Nephron (organoid): ENCODE measurements around the gene LRFN2.

Source experiments
- H3K27ac Mint-ChIP-seq, 3 experiments: 2 replicates each; pipeline ENCODE4 v1.8.0; 2020; ENCODE audit warnings: mixed read lengths in 3 of 3, mild to moderate bottlenecking in 2 of 3, moderate library complexity in 1 of 3
- H3K27me3 Mint-ChIP-seq: 2 replicates; pipeline ENCODE4 v1.8.0; 2021; ENCODE audit warnings: low read depth, mild to moderate bottlenecking, moderate library complexity, mixed read lengths
- H3K36me3 Mint-ChIP-seq: 2 replicates; pipeline ENCODE4 v1.8.0; 2020; ENCODE audit warnings: low read depth, mixed read lengths
- H3K4me1 Mint-ChIP-seq: 2 replicates; pipeline ENCODE4 v1.8.0; 2020; ENCODE audit warnings: mixed read lengths
- H3K4me3 Mint-ChIP-seq, 3 experiments: 2 replicates each; pipeline ENCODE4 v1.8.0; 2020; ENCODE audit warnings: mild to moderate bottlenecking in 3 of 3, mixed read lengths in 3 of 3, moderate library complexity in 2 of 3
- H3K9me3 Mint-ChIP-seq: 2 replicates; pipeline ENCODE4 v1.8.0; 2020; ENCODE audit warnings: mixed read lengths
- TF ChIP-seq, protein P1 (sequence below), 3 experiments: fragments of 200-600 bp; sonication (generic); IDR thresholded peaks; one replicate each; pipeline ENCODE4 v1.5.0; 2021; ENCODE audit warnings: antibody characterized with exemption in 3 of 3; ENCODE audit not compliant: unreplicated experiment in 3 of 3

The LRFN2 gene

DNA sequence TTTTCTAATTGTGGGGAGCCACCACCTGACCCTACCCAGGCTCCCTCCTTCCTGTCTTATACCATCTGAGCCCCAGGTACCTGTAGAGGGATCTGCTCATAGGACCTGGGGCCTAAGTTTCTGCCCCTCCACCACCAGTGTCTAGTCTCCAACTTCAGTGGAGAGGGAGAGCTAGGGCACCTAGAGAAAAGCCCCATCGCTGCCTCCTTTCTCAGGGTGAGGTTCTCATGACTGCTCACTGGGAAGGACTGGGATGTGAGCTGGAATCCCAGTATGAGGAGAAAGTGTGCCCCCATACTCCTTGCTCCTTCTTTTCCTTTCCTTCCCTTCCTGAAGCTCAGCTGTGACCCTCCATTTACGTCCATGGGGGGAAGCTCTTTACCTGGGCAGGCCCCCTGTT lies 231.6 kb downstream of the LRFN2 start:
- H3K27ac Mint-ChIP-seq, result no peak overlapping the region
- no peaks in the 10 kb centered on the region for H3K4me1 Mint-ChIP-seq
- peaks cover 29% of the 10 kb centered on the region for H3K27me3 Mint-ChIP-seq
- no peaks in the 10 kb centered on the region for H3K36me3 Mint-ChIP-seq
- TF ChIP-seq, protein P1, sequence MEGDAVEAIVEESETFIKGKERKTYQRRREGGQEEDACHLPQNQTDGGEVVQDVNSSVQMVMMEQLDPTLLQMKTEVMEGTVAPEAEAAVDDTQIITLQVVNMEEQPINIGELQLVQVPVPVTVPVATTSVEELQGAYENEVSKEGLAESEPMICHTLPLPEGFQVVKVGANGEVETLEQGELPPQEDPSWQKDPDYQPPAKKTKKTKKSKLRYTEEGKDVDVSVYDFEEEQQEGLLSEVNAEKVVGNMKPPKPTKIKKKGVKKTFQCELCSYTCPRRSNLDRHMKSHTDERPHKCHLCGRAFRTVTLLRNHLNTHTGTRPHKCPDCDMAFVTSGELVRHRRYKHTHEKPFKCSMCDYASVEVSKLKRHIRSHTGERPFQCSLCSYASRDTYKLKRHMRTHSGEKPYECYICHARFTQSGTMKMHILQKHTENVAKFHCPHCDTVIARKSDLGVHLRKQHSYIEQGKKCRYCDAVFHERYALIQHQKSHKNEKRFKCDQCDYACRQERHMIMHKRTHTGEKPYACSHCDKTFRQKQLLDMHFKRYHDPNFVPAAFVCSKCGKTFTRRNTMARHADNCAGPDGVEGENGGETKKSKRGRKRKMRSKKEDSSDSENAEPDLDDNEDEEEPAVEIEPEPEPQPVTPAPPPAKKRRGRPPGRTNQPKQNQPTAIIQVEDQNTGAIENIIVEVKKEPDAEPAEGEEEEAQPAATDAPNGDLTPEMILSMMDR (IDR thresholded peaks at IDR 0.05; ENCODE audit: unreplicated experiment in 3 of 3), result no peak
- H3K9me3 Mint-ChIP-seq, result no peaks in the 10 kb centered on the region
- no peak overlapping the region for H3K4me3 Mint-ChIP-seq

DNA sequence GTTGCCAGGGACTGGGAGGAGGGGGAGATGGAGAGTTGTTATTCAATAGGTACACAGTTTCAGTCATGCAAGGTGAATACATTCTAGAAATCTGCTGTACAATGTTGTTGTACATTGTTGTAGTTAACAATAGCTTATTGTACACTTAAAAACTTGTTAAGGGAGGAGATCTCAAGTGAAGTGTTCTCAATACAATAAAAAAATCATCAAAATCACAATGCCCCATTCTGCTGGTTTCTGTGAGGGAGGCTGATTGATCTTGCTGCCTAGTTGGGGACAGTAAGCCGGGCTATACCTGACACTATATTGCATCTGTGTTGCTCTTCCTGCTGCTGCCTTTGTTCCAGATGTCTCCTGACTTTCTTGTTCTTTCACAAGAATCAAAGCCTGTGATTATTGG lies 232.1 kb downstream of the LRFN2 start:
- H3K4me3 Mint-ChIP-seq, result no peak overlapping the region
- peaks cover 24% of the 10 kb centered on the region for H3K27me3 Mint-ChIP-seq
- TF ChIP-seq, protein P1 (IDR thresholded peaks at IDR 0.05; ENCODE audit: unreplicated experiment in 3 of 3), result no peak
- H3K9me3 Mint-ChIP-seq, result no peaks in the 10 kb centered on the region
- H3K27ac Mint-ChIP-seq, result no peak overlapping the region
- no peaks in the 10 kb centered on the region for H3K4me1 Mint-ChIP-seq
- no peaks in the 10 kb centered on the region for H3K36me3 Mint-ChIP-seq

DNA sequence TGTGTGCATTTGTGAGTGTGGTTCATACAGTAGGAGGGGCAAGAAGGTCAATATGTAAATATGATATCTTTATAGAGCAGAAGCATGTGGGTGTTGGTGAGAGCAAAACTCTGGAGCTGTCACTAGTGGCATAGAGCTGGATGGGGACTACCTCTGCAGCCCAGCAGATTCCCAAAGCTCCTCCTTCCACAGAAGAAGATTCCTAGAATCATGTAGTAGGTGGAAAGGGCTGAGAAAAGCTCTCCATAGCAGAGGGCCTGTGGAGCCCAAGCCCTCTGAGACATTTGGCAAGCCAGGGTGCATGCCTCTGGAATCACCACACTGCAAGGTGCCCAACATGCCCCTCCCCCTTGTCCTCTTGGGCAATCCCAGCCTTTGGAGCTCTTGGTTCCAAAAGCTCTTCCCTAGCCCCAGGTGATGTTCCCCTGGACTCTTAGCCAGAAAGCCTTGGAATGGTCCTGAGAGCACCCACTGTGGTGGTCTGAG lies 233.2 kb downstream of the LRFN2 start:
- Mint-ChIP-seq H3K27ac (no peak overlapping the region), H3K9me3 (no peaks in the 10 kb centered on the region), H3K27me3 (peaks cover 13% of the 10 kb centered on the region), H3K36me3 (no peaks in the 10 kb centered on the region), H3K4me1 (no peaks in the 10 kb centered on the region), H3K4me3 (no peak overlapping the region)
- TF ChIP-seq, protein P1 (IDR thresholded peaks at IDR 0.05; ENCODE audit: unreplicated experiment in 3 of 3), result no peak

DNA sequence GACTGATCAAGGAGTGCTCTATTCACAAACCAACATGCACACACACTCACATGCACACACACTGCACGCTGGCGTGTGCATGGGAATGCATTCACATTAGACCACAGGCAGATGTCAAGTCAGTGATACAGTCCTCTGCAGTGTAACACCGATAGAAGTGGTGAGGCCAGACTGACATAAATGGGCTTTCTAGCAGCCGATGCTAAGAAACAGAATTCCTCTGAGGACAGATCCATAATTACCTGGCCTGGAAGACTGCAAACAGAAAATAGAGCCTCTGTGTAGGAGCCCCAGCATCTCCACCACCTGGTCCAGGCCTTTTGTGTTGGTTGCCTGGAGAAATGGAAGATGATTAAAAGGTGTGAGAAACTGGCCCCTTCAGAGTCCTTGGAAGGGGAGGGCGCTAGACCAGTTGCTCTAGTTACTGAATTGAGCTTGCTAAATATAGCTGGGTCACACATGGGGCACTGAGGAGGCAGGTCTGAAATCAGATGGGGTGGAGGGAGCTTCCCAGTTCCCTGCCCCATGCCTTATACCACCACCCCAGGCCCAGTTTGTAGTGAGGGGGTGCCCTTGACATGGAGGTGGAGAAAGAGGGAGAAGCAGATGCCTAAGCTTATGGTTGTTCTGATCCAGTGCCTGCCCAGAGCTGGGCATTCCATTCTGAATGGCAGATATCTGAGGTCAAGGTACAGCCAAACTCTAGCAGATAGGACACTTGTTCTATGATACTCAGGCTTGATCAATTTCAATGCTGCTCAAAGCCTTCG lies 233.8 kb downstream of the LRFN2 start:
- Mint-ChIP-seq H3K4me3 (no peak overlapping the region), H3K36me3 (no peaks in the 10 kb centered on the region)
- TF ChIP-seq, protein P1 (IDR thresholded peaks at IDR 0.05; ENCODE audit: unreplicated experiment in 3 of 3), result no peak

DNA sequence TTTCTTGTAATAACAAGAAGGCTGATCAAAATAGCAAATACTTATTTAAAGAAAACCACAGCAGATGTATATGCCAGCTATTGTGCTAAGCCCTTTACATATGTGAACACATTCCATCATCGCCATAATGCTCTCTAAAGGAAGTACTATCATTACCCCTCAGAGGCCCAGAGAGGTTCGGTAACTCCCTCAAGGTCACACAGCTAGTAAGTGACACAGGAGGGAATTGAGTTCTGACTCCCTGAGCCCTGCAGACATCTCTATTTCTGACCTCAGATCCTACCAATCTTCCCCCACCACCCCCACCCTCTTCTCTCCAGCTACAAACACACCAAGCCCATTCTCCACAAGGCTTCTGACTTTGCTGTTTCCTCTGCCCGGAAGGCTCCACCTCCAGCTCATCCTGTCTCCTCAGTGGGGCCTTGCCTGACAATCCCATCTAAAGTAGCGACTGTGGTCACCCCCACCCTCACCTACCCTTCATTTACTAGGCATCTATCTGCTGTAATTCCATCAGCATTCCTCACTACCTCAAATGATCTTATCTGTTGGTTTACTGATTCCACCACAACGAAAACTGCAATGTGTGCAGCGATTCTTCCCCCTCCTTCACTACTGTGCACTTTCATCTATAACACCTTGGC lies 234.5 kb downstream of the LRFN2 start:
- H3K4me3 Mint-ChIP-seq, result no peak overlapping the region
- H3K27ac Mint-ChIP-seq, result no peak overlapping the region
- TF ChIP-seq, protein P1 (IDR thresholded peaks at IDR 0.05; ENCODE audit: unreplicated experiment in 3 of 3), result no peak
- no peaks in the 10 kb centered on the region for H3K4me1 Mint-ChIP-seq
- H3K9me3 Mint-ChIP-seq, result no peaks in the 10 kb centered on the region
- no peaks in the 10 kb centered on the region for H3K36me3 Mint-ChIP-seq
- peaks cover 12% of the 10 kb centered on the region for H3K27me3 Mint-ChIP-seq

More for the DNA sequence above, 233.8 kb downstream of the LRFN2 start:
- H3K27me3 Mint-ChIP-seq, result peaks cover 12% of the 10 kb centered on the region
- H3K27ac Mint-ChIP-seq, result no peak overlapping the region
- H3K9me3 Mint-ChIP-seq, result no peaks in the 10 kb centered on the region
- H3K4me1 Mint-ChIP-seq, result no peaks in the 10 kb centered on the region
